H1 (cell line): ENCODE measurements around the gene NFKBIZ. TPM values are rescaled to one million over a fixed set of nuclear protein-coding genes. Genes with fewer than 3 reads are reported as not detected.

Source experiments
- CTCF ChIA-PET: fragments of 300-600 bp; sonication (Branson Sonifier 250); formaldehyde crosslinking; loops from one replicate; lab custom pipeline; 2021; ENCODE audit not compliant: partially characterized antibody; lab: Charles Lee
- POLR2A ChIA-PET: fragments of 300-600 bp; sonication (Branson Sonifier 250); formaldehyde crosslinking; loops from one replicate; lab custom pipeline; 2021; ENCODE audit warnings: inconsistent platforms; ENCODE audit not compliant: partially characterized antibody; lab: Charles Lee
- DNase-seq, 2 experiments: peaks; one replicate each; pipeline versions ENCODE4 v3.0.0 to v3.0.0-alpha.2; 2010 to 2022; ENCODE audit warnings: low spot score in 2 of 2, low read depth in 1 of 2, mixed read lengths in 1 of 2
- FAIRE-seq: peaks from 2 replicates; lab custom pipeline; 2011; peaks lifted over from hg19 to GRCh38; lab: Jason Lieb, UNC
- H2AFZ ChIP-seq: 2 replicates; pipeline ENCODE4 v1.8.1; 2012; ENCODE audit warnings: low read length, inconsistent platforms
- H2AK5ac ChIP-seq: 2 replicates; pipeline ENCODE4 v1.6.1; 2013; ENCODE audit warnings: low read depth, low read length
- H2BK120ac ChIP-seq: replicated peaks from 2 replicates; pipeline ENCODE3; 2013; ENCODE audit warnings: low read depth, low read length, inconsistent platforms
- H2BK12ac ChIP-seq: 2 replicates; pipeline ENCODE4 v1.6.1; 2013; ENCODE audit warnings: low read depth, low read length
- H2BK15ac ChIP-seq: 2 replicates; pipeline ENCODE4 v1.6.1; 2013; ENCODE audit warnings: low read length
- H2BK20ac ChIP-seq: 2 replicates; pipeline ENCODE4 v1.6.1; 2013; ENCODE audit warnings: low read length
- H2BK5ac ChIP-seq: 2 replicates; pipeline ENCODE4 v1.6.1; 2013; ENCODE audit warnings: low read depth, low read length
- H3K14ac ChIP-seq: 2 replicates; pipeline ENCODE4 v1.6.1; 2013; ENCODE audit warnings: inconsistent platforms; ENCODE audit not compliant: insufficient read length
- H3K18ac ChIP-seq: 2 replicates; pipeline ENCODE4 v1.6.1; 2013; ENCODE audit warnings: low read length; ENCODE audit errors: extremely low read depth
- H3K23ac ChIP-seq: 2 replicates; pipeline ENCODE4 v1.6.1; 2013; ENCODE audit warnings: inconsistent platforms; ENCODE audit not compliant: insufficient read length
- H3K23me2 ChIP-seq: 2 replicates; pipeline ENCODE4 v1.6.1; 2013; ENCODE audit warnings: low read depth, low read length
- H3K27ac ChIP-seq: 2 replicates; pipeline ENCODE4 v1.6.1; 2011; ENCODE audit warnings: low read depth, low read length, inconsistent platforms
- H3K27me3 ChIP-seq, 4 experiments: replicated peaks in 1 of 4; 1 replicate in 1 of 4; 2 replicates in 3 of 4; pipeline versions ENCODE4 v1.6.1 to v1.8.1; 2011 to 2013; ENCODE audit warnings: low read length in 3 of 4, mild to moderate bottlenecking in 3 of 4, inconsistent platforms in 2 of 4, mixed read lengths in 2 of 4, moderate library complexity in 1 of 4; ENCODE audit not compliant: control insufficient read depth in 3 of 4, insufficient read depth in 3 of 4; ENCODE audit errors: extremely low read depth in 1 of 4
- H3K36me3 ChIP-seq, 4 experiments: 2 replicates each; pipeline versions ENCODE4 v1.6.1 to v1.8.1; 2011 to 2013; ENCODE audit warnings: mild to moderate bottlenecking in 4 of 4, low read length in 3 of 4, moderate library complexity in 2 of 4, control low read depth in 1 of 4, inconsistent platforms in 1 of 4; ENCODE audit not compliant: insufficient read depth in 4 of 4, control insufficient read depth in 2 of 4
- H3K4ac ChIP-seq: replicated peaks from 2 replicates; pipeline ENCODE3; 2013; ENCODE audit warnings: low read length, low read depth, mixed read lengths, inconsistent platforms; ENCODE audit not compliant: insufficient read length
- H3K4me1 ChIP-seq, 4 experiments: replicated peaks in 1 of 4; 1 replicate in 1 of 4; 2 replicates in 3 of 4; pipeline versions ENCODE4 v1.6.1 to v1.8.1; 2011 to 2013; ENCODE audit warnings: low read length in 3 of 4, inconsistent platforms in 2 of 4, mixed read lengths in 1 of 4; ENCODE audit not compliant: insufficient read depth in 4 of 4, control insufficient read depth in 3 of 4
- H3K4me2 ChIP-seq, 2 experiments: 2 replicates each; pipeline versions ENCODE4 v1.6.1 to v1.8.1; 2011 to 2013; ENCODE audit warnings: low read depth in 2 of 2, low read length in 2 of 2, control low read depth in 1 of 2, inconsistent platforms in 1 of 2, mild to moderate bottlenecking in 1 of 2; ENCODE audit not compliant: insufficient read depth in 1 of 2
- H3K4me3 ChIP-seq, 4 experiments: fragments of 200-600, 300-600 bp in 1 of 4; sonication (generic), shearing (Covaris generic), sonication (Bioruptor Twin) in 1 of 4; 2 replicates each; pipeline versions ENCODE4 v1.5.1 to v1.8.1; 2011 to 2016; ENCODE audit warnings: low read length in 4 of 4, low read depth in 3 of 4, control low read depth in 2 of 4, inconsistent platforms in 2 of 4, mild to moderate bottlenecking in 2 of 4, mixed read lengths in 1 of 4, moderate library complexity in 1 of 4; ENCODE audit not compliant: insufficient read depth in 2 of 4; ENCODE audit errors: extremely low read depth in 1 of 4
- H3K56ac ChIP-seq: replicated peaks from 2 replicates; pipeline ENCODE3; 2013; ENCODE audit warnings: low read depth, mild to moderate bottlenecking, mixed read lengths, low read length, inconsistent platforms; ENCODE audit not compliant: insufficient read length
- H3K79me1 ChIP-seq: 2 replicates; pipeline ENCODE4 v1.6.1; 2013; ENCODE audit warnings: low read depth, low read length, control low read depth
- H3K79me2 ChIP-seq, 2 experiments: 2 replicates each; pipeline versions ENCODE4 v1.6.1 to v1.8.1; 2012 to 2013; ENCODE audit warnings: low read length in 2 of 2, mild to moderate bottlenecking in 2 of 2, inconsistent platforms in 1 of 2; ENCODE audit not compliant: insufficient read depth in 2 of 2, control insufficient read depth in 1 of 2
- H3K9ac ChIP-seq, 4 experiments: replicated peaks in 1 of 4; 1 replicate in 1 of 4; 2 replicates in 3 of 4; pipeline versions ENCODE4 v1.6.1 to v1.8.1; 2011 to 2013; ENCODE audit warnings: low read depth in 3 of 4, low read length in 3 of 4, control low read depth in 2 of 4, mild to moderate bottlenecking in 2 of 4, moderate library complexity in 2 of 4, inconsistent platforms in 1 of 4; ENCODE audit errors: extremely low read depth in 1 of 4
- H3K9me3 ChIP-seq, 2 experiments: 2 replicates each; pipeline versions ENCODE4 v1.6.1 to v1.8.1; 2012 to 2013; ENCODE audit warnings: mild to moderate bottlenecking in 2 of 2, moderate library complexity in 2 of 2, control low read depth in 1 of 2, inconsistent platforms in 1 of 2, low read depth in 1 of 2, low read length in 1 of 2, mixed read lengths in 1 of 2; ENCODE audit not compliant: insufficient read depth in 2 of 2
- H4K20me1 ChIP-seq, 2 experiments: replicated peaks in 1 of 2; 2 replicates each; pipeline versions ENCODE3 to v1.8.1; 2011 to 2013; ENCODE audit warnings: inconsistent platforms in 2 of 2, low read length in 2 of 2, mild to moderate bottlenecking in 1 of 2; ENCODE audit not compliant: insufficient read depth in 2 of 2, control insufficient read depth in 1 of 2
- H4K5ac ChIP-seq: 2 replicates; pipeline ENCODE4 v1.6.1; 2013; ENCODE audit warnings: low read length, low read depth, mixed read lengths, inconsistent platforms; ENCODE audit not compliant: insufficient read length
- H4K8ac ChIP-seq: 2 replicates; pipeline ENCODE4 v1.8.0; 2013; ENCODE audit warnings: mild to moderate bottlenecking, moderate library complexity, low read length, inconsistent platforms; ENCODE audit not compliant: insufficient read depth; ENCODE audit errors: extremely low read depth
- H4K91ac ChIP-seq: replicated peaks from 2 replicates; pipeline ENCODE3; 2013; ENCODE audit warnings: low read length, mixed read lengths, inconsistent platforms; ENCODE audit not compliant: insufficient read length
- ASH2L ChIP-seq: fragments of 200-600, 300-600 bp; sonication (generic); IDR thresholded peaks from one replicate; pipeline ENCODE4 v1.7.1; 2017; ENCODE audit warnings: low read length
- CEBPB ChIP-seq: IDR thresholded peaks from 2 replicates; pipeline ENCODE4 v1.6.1; 2012; ENCODE audit warnings: low read depth, low read length
- CREB1 ChIP-seq: IDR thresholded peaks from 2 replicates; pipeline ENCODE4 v1.6.1; 2012; ENCODE audit warnings: inconsistent platforms
- EGR1 ChIP-seq: IDR thresholded peaks from 2 replicates; pipeline ENCODE4 v1.6.1; 2011; ENCODE audit warnings: low read depth, low read length, borderline replicate concordance
- FOSL1 ChIP-seq: IDR thresholded peaks from 2 replicates; pipeline ENCODE4 v1.6.1; 2011; ENCODE audit warnings: mild to moderate bottlenecking, low read depth, low read length, moderate library complexity; ENCODE audit not compliant: insufficient read depth
- JUN ChIP-seq: IDR thresholded peaks from 2 replicates; pipeline ENCODE4 v1.6.1; 2011; ENCODE audit warnings: low read depth, mild to moderate bottlenecking, improper control_type of control experiment, low read length
- JUND ChIP-seq: IDR thresholded peaks from 2 replicates; pipeline ENCODE4 v1.6.1; 2011; ENCODE audit warnings: mild to moderate bottlenecking, improper control_type of control experiment, low read length
- KDM5A ChIP-seq: fragments of 200-600 bp; IDR thresholded peaks from 2 replicates; pipeline ENCODE4 v1.7.1; 2012; ENCODE audit warnings: mild to moderate bottlenecking, low read length, inconsistent platforms, mixed read lengths
- MAFK ChIP-seq: IDR thresholded peaks from 2 replicates; pipeline ENCODE4 v1.6.1; 2012; ENCODE audit warnings: low read depth, mild to moderate bottlenecking, improper control_type of control experiment, low read length
- POLR2AphosphoS5 ChIP-seq: IDR thresholded peaks from 2 replicates; pipeline ENCODE4 v1.6.1; 2011; ENCODE audit warnings: low read depth, low read length
- RNF2 ChIP-seq: fragments of 200-900, 300-1000 bp; sonication (generic); IDR thresholded peaks from 2 replicates; pipeline ENCODE4 v1.7.1; 2016; ENCODE audit warnings: borderline replicate concordance, low read depth, mild to moderate bottlenecking, antibody characterized with exemption, low read length; ENCODE audit not compliant: poor library complexity, severe bottlenecking; ENCODE audit errors: missing control alignments
- SIRT6 ChIP-seq: IDR thresholded peaks from one replicate; pipeline ENCODE4 v1.7.1; 2012; ENCODE audit warnings: low read length, inconsistent platforms
- SP4 ChIP-seq: IDR thresholded peaks from 2 replicates; pipeline ENCODE4 v1.6.1; 2012; ENCODE audit warnings: low read length, inconsistent platforms
- SUZ12 ChIP-seq: fragments of 200-600 bp; sonication (generic); IDR thresholded peaks from 2 replicates; pipeline ENCODE4 v1.6.1; 2012; ENCODE audit warnings: mild to moderate bottlenecking, inconsistent platforms, low read length, moderate library complexity, mixed read lengths
- TBP ChIP-seq: IDR thresholded peaks from 2 replicates; pipeline ENCODE4 v1.6.1; 2011; ENCODE audit warnings: low read depth, low read length, improper control_type of control experiment
- TCF12 ChIP-seq: IDR thresholded peaks from 2 replicates; pipeline ENCODE4 v1.6.1; 2011; ENCODE audit warnings: low read depth, mild to moderate bottlenecking, low read length
- WGBS, 2 experiments: shearing (Covaris generic) in 1 of 2; methylation state at CpG; one replicate each; pipeline versions ENCODE4 v1.1.6 to v1.1.7; 2013 to 2015; ENCODE audit warnings: low lambda C conversion rate in 2 of 2, mixed read lengths in 2 of 2, inconsistent platforms in 1 of 2, low coverage in 1 of 2, missing lambda C conversion rate in 1 of 2; ENCODE audit not compliant: insufficient replicate concordance in 2 of 2, insufficient coverage in 1 of 2, insufficient read length in 1 of 2; ENCODE audit errors: extremely low coverage in 1 of 2, missing lambda C conversion rate in 1 of 2; 5-methylcytosine and 5-hydroxymethylcytosine counted together
- polyA plus RNA-seq, 7 experiments: library from polyadenylated mRNA; depleted of rRNA in 3 of 7; stranded (reverse) in 5 of 7; unstranded in 2 of 7; fragments of >200 nt in 5 of 7; fragments of 200-250 nt in 2 of 7; gene quantifications; 1 replicate in 5 of 7; 2 replicates in 1 of 7; 4 replicates in 1 of 7; pipeline versions ENCODE4 v1.2.1 to v1.2.3, GENCODE V29; 2011 to 2013; ENCODE audit warnings: missing spikeins in 2 of 7, mixed read lengths in 2 of 7
- total RNA-seq: library from RNA; stranded (reverse); fragmentation: NEBNext Ultra II Directional; extraction: Animal tissue kit (Norgen Biotek cat#: 25700); gene quantifications from 2 replicates; pipeline ENCODE4 v1.2.1, GENCODE V29; 2021

NFKBIZ gene
- total and polyA plus RNA-seq, 2 of the 8 experiments (the other 6 are each of a cell fraction or from before 2014, with no cell fraction given): 7.2 to 24.5 TPM

- CTCF ChIA-PET: interaction anchor here (0.6 to 1.3 kb wide), 3 partner anchors 22 to 389 kb away, joined by 3 to 7 read pairs (median 3); no protein-coding TSS in a partner anchor
- H4K20me1 ChIP-seq: no peaks in the 10 kb centered on the region
- H2BK12ac ChIP-seq: no peak overlapping the region
- H3K27ac ChIP-seq: no peak overlapping the region
- no peaks in the 10 kb centered on the region for H3K79me2 ChIP-seq
- no peak overlapping the region for H4K8ac ChIP-seq
- H3K36me3 ChIP-seq: peaks cover 0 to 3% (median 0%) of the 10 kb centered on the region in 4 experiments; a peak in 1 of 8 replicates
- H3K9me3 ChIP-seq: no peaks in the 10 kb centered on the region
- no peak overlapping the region for H3K18ac ChIP-seq
- H3K4ac ChIP-seq: no peak overlapping the region
- H2BK5ac ChIP-seq: no peak overlapping the region
- no peak overlapping the region for H3K14ac ChIP-seq
- H3K56ac ChIP-seq: no peak overlapping the region
- no peak overlapping the region for H3K9ac ChIP-seq
- H3K4me3 ChIP-seq: no peak overlapping the region
- H3K23me2 ChIP-seq: no peaks in the 10 kb centered on the region
- 91% methylated on average over 6 of the region's 6 CpGs; no CpG with 5 or more reads in 1 of the 2 experiments for WGBS, 2 experiments
- H3K4me2 ChIP-seq: no peak overlapping the region
- no peak overlapping the region for H2BK15ac ChIP-seq
- H4K91ac ChIP-seq: no peak overlapping the region
- peaks cover 0 to 3% (median 0%) of the 10 kb centered on the region in 4 experiments; a peak in 1 of 7 replicates for H3K4me1 ChIP-seq
- H2BK120ac ChIP-seq: no peak overlapping the region
- H4K5ac ChIP-seq: no peak overlapping the region
- H3K27me3 ChIP-seq: no peaks in the 10 kb centered on the region
- no peak overlapping the region for H3K23ac ChIP-seq
- no peak overlapping the region for H2BK20ac ChIP-seq
- H2AK5ac ChIP-seq: no peak overlapping the region
- no peak overlapping the region for H2AFZ ChIP-seq
- POLR2A ChIA-PET: interaction anchor here (1.1 to 4.0 kb wide), 4 partner anchors 9 to 15 kb away, joined by 3 to 16 read pairs (median 4); partner anchors contain the start of gene NFKBIZ
- no peaks in the 10 kb centered on the region for H3K79me1 ChIP-seq
- FAIRE-seq (no peak), DNase-seq (no peak)
- TF ChIP-seq TBP (no peak), SUZ12 (no peak), CEBPB (no peak), TCF12 (no peak), MAFK (no peak), KDM5A (no peak), JUN (no peak), JUND (no peak), POLR2AphosphoS5 (no peak), FOSL1 (no peak), CREB1 (no peak), EGR1 (no peak), RNF2 (no peak), SIRT6 (no peak), ASH2L (no peak), SP4 (no peak)
These were observed 13.2 kb upstream of the NFKBIZ start for GRCh38 chr3:101836160-101836559.
